ENCODE measurements around the gene APOBEC2. TPM values are rescaled to one million over a fixed set of nuclear protein-coding genes. Genes with fewer than 3 reads are reported as not detected.
A peak's percentile ranks its signal among the peaks of the same experiment; 100 is the strongest.

APOBEC2 gene
- total and polyA plus RNA-seq, 2 of the 13 experiments (the other 11 are each of a cell fraction or from before 2014, with no cell fraction given) = 0.09 TPM; not detected in 1

DNA sequence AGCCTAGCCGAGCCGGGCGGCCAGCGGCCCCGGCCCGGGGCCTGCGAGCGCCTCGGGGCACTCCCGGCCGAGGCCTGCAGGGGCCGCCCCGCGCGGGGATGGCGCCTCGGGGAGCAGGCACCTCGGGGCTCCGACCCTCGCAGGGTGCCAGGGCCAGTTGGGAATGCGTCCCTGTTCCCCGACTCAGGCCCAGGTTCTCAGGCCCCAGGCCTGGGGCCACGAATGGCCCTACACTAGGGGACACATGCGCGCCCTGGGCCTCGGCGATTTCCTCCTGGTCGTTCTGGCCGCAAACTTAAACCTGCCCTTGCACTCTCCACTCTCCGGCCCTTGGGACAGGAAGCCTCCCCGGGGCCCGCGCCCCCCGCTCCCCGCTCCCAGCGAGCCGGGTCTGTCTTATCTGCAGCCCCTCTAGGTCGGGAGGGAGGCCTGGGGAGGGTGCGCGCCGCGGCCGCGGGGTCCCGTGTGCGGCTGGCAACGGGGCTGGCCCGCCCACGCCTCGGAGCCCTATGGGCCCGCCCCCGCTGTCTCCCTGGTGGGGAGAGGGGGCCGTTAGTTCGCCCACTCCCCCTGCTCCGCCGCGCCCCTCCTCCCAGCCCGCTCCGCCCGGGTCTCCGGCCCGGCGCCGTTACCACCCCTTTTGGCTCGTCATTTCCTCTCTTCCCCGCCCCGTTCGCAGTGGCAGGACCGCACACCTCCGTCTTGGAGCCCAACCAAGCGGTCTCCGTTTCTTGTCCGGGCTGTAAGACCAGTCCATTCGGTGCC, 20.4 kb downstream of the APOBEC2 start (continued):
- TF ChIP-seq, protein P1, sequence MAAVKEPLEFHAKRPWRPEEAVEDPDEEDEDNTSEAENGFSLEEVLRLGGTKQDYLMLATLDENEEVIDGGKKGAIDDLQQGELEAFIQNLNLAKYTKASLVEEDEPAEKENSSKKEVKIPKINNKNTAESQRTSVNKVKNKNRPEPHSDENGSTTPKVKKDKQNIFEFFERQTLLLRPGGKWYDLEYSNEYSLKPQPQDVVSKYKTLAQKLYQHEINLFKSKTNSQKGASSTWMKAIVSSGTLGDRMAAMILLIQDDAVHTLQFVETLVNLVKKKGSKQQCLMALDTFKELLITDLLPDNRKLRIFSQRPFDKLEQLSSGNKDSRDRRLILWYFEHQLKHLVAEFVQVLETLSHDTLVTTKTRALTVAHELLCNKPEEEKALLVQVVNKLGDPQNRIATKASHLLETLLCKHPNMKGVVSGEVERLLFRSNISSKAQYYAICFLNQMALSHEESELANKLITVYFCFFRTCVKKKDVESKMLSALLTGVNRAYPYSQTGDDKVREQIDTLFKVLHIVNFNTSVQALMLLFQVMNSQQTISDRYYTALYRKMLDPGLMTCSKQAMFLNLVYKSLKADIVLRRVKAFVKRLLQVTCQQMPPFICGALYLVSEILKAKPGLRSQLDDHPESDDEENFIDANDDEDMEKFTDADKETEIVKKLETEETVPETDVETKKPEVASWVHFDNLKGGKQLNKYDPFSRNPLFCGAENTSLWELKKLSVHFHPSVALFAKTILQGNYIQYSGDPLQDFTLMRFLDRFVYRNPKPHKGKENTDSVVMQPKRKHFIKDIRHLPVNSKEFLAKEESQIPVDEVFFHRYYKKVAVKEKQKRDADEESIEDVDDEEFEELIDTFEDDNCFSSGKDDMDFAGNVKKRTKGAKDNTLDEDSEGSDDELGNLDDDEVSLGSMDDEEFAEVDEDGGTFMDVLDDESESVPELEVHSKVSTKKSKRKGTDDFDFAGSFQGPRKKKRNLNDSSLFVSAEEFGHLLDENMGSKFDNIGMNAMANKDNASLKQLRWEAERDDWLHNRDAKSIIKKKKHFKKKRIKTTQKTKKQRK (IDR thresholded peaks at IDR 0.05; ENCODE audit: low read length) = no peak
- TF ChIP-seq ZNF296 (CRISPR knock-in tag; conservative IDR thresholded peaks at IDR 0.05) (peak; percentile 66; the same call in 1 of the 2 replicates), ZNF326 (CRISPR knock-in tag; IDR thresholded peaks at IDR 0.05; ENCODE audit: borderline replicate concordance) (no peak), HNRNPUL1 (IDR thresholded peaks at IDR 0.05; ENCODE audit: low read depth, low read length) (no peak)

DNA sequence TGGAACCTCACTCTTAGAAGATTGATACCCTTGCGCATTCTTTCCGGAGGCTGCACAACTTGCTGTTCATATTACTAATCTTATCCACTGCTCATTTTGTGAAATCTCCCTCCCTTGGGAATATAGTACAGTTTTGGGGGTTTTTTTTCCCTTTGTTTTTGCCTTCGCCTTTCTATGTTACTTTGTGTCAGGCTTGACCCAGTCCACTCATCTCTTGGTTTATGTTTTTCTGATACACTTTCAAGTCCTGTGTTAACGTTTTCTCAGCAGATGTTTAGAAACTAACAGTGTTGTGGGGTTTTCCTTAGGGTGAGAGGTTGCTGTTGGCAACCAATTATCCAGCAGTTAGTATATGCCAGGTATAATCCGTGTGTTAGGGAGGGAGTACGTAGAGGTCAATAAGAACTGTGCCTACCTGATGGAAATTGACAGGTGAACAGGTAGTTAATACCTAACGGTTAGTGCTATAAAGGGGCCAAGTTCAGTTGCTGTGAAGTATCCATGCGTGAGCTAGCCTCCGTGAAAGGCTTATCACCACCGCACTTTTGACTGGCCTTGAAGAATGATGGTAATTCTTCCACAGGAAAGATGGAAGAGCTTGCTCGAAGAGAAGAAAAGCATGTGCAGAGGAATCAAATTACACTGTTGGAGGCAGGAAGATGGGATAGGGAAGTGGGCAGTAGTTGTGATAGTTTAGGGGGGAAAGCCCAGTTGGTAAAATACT, 21.1 kb downstream of the APOBEC2 start:
- H3K4me1 ChIP-seq (ENCODE audit: insufficient read depth, low read length) = peaks cover 43% of the 10 kb centered on the region
- H3K4me3 ChIP-seq (replicated peaks in 1 of 3; ENCODE audit: insufficient read depth in 1 of 3, low read depth in 2 of 3, low read length in 3 of 3) = peak overlapping the region; percentile 97 to 100 (median 98)
- TSS peak; percentile 64 for BruUV-seq (replicated peaks)
- ChIA-PET CTCF (ENCODE audit: low intra/inter-chr PET ratio, low total read pairs) (no interaction called here), POLR2A (interaction anchor here (1.2 to 1.7 kb wide), 3 partner anchors 10 to 163 kb away, joined by 3 to 7 read pairs (median 7); no protein-coding TSS in a partner anchor)
- peak overlapping the region; percentile 97 for H3K27ac ChIP-seq (ENCODE audit: extremely low read length, insufficient read depth, low read length)
- ATAC-seq = no peak
- no peaks in the 10 kb centered on the region for H3K9me3 ChIP-seq (ENCODE audit: low read length)
- no peak for DNase-seq (ENCODE audit: low spot score)
- H4K20me1 ChIP-seq (ENCODE audit: insufficient read depth, low read length) = peaks cover 17% of the 10 kb centered on the region
- FAIRE-seq = no peak
- intact Hi-C loops (cut with micrococcal nuclease; ENCODE audit: unreplicated experiment) = loop anchor here (2.0 kb wide), 2 partner anchors 115 to 175 kb away; no protein-coding TSS in a partner anchor
- H2AFZ ChIP-seq (ENCODE audit: low read length) = no peak overlapping the region
- under 1% methylated on average over 11 of the region's 11 CpGs for WGBS (ENCODE audit: low lambda C conversion rate)
- H3K79me2 ChIP-seq (ENCODE audit: insufficient read depth, low read length) = peaks cover 63% of the 10 kb centered on the region
- peak overlapping the region; percentile 93 for H3K4me2 ChIP-seq (ENCODE audit: low read depth, low read length)
- no peaks in the 10 kb centered on the region; a peak in 2 of 5 replicates for H3K27me3 ChIP-seq (ENCODE audit: control insufficient read depth in 1 of 2, insufficient read depth in 2 of 2, low read length in 2 of 2)
- peaks cover 4 to 10% of the 10 kb centered on the region in 2 experiments for H3K36me3 ChIP-seq (replicated peaks in 1 of 2; ENCODE audit: control insufficient read depth in 1 of 2, insufficient read depth in 2 of 2, low read length in 2 of 2)
- peak overlapping the region; percentile 99 for H3K9ac ChIP-seq (ENCODE audit: insufficient read depth, low read depth, low read length)
- in situ Hi-C loops (cut with HindIII; ENCODE audit: extremely low pct_ligation_motif_present, low pct_unique_long_range_greater_than_20kb) = loop anchor here (5.0 kb wide), 1 partner anchor 77 kb away; no protein-coding TSS in a partner anchor
- peak; percentile 94 for TF ChIP-seq SIX4 (CRISPR knock-in tag; IDR thresholded peaks at IDR 0.05)
- TF ChIP-seq, protein P2, sequence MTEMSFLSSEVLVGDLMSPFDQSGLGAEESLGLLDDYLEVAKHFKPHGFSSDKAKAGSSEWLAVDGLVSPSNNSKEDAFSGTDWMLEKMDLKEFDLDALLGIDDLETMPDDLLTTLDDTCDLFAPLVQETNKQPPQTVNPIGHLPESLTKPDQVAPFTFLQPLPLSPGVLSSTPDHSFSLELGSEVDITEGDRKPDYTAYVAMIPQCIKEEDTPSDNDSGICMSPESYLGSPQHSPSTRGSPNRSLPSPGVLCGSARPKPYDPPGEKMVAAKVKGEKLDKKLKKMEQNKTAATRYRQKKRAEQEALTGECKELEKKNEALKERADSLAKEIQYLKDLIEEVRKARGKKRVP (CRISPR knock-in tag; IDR thresholded peaks at IDR 0.05) = 0 out of 4 replicates have a peak, but pooled peaks of 1 of the 2 experiments have one; percentile 38
- TF ChIP-seq POLR2G (IDR thresholded peaks at IDR 0.05; ENCODE audit: low read depth, low read length) = no peak
- no peak for TF ChIP-seq TBX3 (IDR thresholded peaks at IDR 0.05; ENCODE audit: borderline replicate concordance)
- TF ChIP-seq PAX8 (CRISPR knock-in tag; IDR thresholded peaks at IDR 0.05; ENCODE audit: borderline replicate concordance) = no peak
- TF ChIP-seq ZNF607 (CRISPR knock-in tag; IDR thresholded peaks at IDR 0.05; ENCODE audit: borderline replicate concordance) = no peak; the same call in 1 of the 2 replicates
- TF ChIP-seq, protein P3, sequence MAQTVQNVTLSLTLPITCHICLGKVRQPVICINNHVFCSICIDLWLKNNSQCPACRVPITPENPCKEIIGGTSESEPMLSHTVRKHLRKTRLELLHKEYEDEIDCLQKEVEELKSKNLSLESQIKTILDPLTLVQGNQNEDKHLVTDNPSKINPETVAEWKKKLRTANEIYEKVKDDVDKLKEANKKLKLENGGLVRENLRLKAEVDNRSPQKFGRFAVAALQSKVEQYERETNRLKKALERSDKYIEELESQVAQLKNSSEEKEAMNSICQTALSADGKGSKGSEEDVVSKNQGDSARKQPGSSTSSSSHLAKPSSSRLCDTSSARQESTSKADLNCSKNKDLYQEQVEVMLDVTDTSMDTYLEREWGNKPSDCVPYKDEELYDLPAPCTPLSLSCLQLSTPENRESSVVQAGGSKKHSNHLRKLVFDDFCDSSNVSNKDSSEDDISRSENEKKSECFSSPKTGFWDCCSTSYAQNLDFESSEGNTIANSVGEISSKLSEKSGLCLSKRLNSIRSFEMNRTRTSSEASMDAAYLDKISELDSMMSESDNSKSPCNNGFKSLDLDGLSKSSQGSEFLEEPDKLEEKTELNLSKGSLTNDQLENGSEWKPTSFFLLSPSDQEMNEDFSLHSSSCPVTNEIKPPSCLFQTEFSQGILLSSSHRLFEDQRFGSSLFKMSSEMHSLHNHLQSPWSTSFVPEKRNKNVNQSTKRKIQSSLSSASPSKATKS (CRISPR knock-in tag; IDR thresholded peaks at IDR 0.05) = no peak
- TF ChIP-seq GATAD1 (CRISPR knock-in tag; IDR thresholded peaks at IDR 0.05) = no peak
- 0 out of 2 replicates have a peak, but pooled peaks have one; percentile 47 for TF ChIP-seq ZNF44 (CRISPR knock-in tag; IDR thresholded peaks at IDR 0.05)
